Mesenchymal stem cell (in vitro differentiated cells and primary cell): ENCODE data around the gene RCOR3.
"Not testable (repeated sequence)": the region's sequence is repeated elsewhere in the genome, so short reads cannot be mapped to it uniquely, and the experiment has no call there.

Experiments
- DNase-seq: peaks from one replicate; pipeline ENCODE4 v3.0.0-alpha.2; 2013
- H2AFZ ChIP-seq: one replicate; pipeline ENCODE4 v1.6.1; 2013; ENCODE audit warnings: low read depth, mild to moderate bottlenecking, control low read depth, inconsistent platforms, low read length, moderate library complexity
- H2AK5ac ChIP-seq: 2 replicates; pipeline ENCODE4 v1.6.1; 2013; ENCODE audit warnings: low read length, moderate library complexity, mild to moderate bottlenecking, inconsistent platforms; ENCODE audit not compliant: severe bottlenecking
- H2BK120ac ChIP-seq: one replicate; pipeline ENCODE4 v1.6.1; 2013; ENCODE audit warnings: low read depth, mild to moderate bottlenecking, inconsistent platforms, low read length, moderate library complexity
- H2BK12ac ChIP-seq, 2 experiments: one replicate each; pipeline ENCODE4 v1.6.1; 2013; ENCODE audit warnings: inconsistent platforms in 2 of 2, low read length in 2 of 2, mild to moderate bottlenecking in 2 of 2, moderate library complexity in 2 of 2, control low read depth in 1 of 2
- H2BK15ac ChIP-seq: one replicate; pipeline ENCODE4 v1.6.1; 2013; ENCODE audit warnings: mild to moderate bottlenecking, low read depth, inconsistent platforms; ENCODE audit not compliant: poor library complexity, severe bottlenecking
- H2BK5ac ChIP-seq: 2 replicates; pipeline ENCODE4 v1.6.1; 2013; ENCODE audit warnings: low read depth, mild to moderate bottlenecking, low read length, control low read depth, inconsistent platforms; ENCODE audit not compliant: poor library complexity, severe bottlenecking
- H3K14ac ChIP-seq, 2 experiments: one replicate each; pipeline ENCODE4 v1.6.1; 2013; ENCODE audit warnings: inconsistent platforms in 2 of 2, low read length in 2 of 2, control low read depth in 1 of 2, mild to moderate bottlenecking in 1 of 2, moderate library complexity in 1 of 2
- H3K18ac ChIP-seq, 2 experiments: one replicate each; pipeline ENCODE4 v1.6.1; 2013; ENCODE audit warnings: inconsistent platforms in 2 of 2, low read length in 2 of 2, control low read depth in 1 of 2, low read depth in 1 of 2, mild to moderate bottlenecking in 1 of 2
- H3K23ac ChIP-seq, 2 experiments: one replicate each; pipeline ENCODE4 v1.6.1; 2013; ENCODE audit warnings: inconsistent platforms in 2 of 2, low read length in 2 of 2, mild to moderate bottlenecking in 2 of 2, moderate library complexity in 2 of 2, control low read depth in 1 of 2
- H3K27ac ChIP-seq: 2 replicates; pipeline ENCODE4 v1.5.1; 2013; ENCODE audit warnings: mild to moderate bottlenecking, moderate library complexity, low read length, control low read depth, inconsistent platforms; ENCODE audit not compliant: poor library complexity, severe bottlenecking
- H3K27me3 ChIP-seq, 2 experiments: 2 replicates each; pipeline versions ENCODE4 v1.6.1 to v1.7.0; 2013; ENCODE audit warnings: low read length in 2 of 2, mild to moderate bottlenecking in 2 of 2, moderate library complexity in 2 of 2, control low read depth in 1 of 2, inconsistent platforms in 1 of 2; ENCODE audit not compliant: control insufficient read depth in 1 of 2, insufficient read depth in 1 of 2
- H3K36me3 ChIP-seq, 2 experiments: 2 replicates each; pipeline versions ENCODE4 v1.6.1 to v1.7.0; 2013; ENCODE audit warnings: low read length in 2 of 2, control low read depth in 1 of 2, inconsistent platforms in 1 of 2, low read depth in 1 of 2, mild to moderate bottlenecking in 1 of 2; ENCODE audit not compliant: insufficient read depth in 2 of 2, control insufficient read depth in 1 of 2
- H3K4ac ChIP-seq, 2 experiments: one replicate each; pipeline ENCODE4 v1.6.1; 2013; ENCODE audit warnings: inconsistent platforms in 2 of 2, low read length in 2 of 2, mild to moderate bottlenecking in 2 of 2, moderate library complexity in 2 of 2, control low read depth in 1 of 2, low read depth in 1 of 2
- H3K4me1 ChIP-seq: 2 replicates; pipeline ENCODE4 v1.6.1; 2013; ENCODE audit warnings: low read depth, low read length, control low read depth; ENCODE audit not compliant: control insufficient read depth, insufficient read depth
- H3K4me2 ChIP-seq: 2 replicates; pipeline ENCODE4 v1.6.1; 2013; ENCODE audit warnings: low read length, mild to moderate bottlenecking, inconsistent platforms; ENCODE audit not compliant: poor library complexity, severe bottlenecking
- H3K4me3 ChIP-seq, 2 experiments: 2 replicates each; pipeline versions ENCODE4 v1.5.1 to v1.7.0; 2013; ENCODE audit warnings: low read length in 2 of 2, mild to moderate bottlenecking in 2 of 2, control low read depth in 1 of 2, low read depth in 1 of 2; ENCODE audit not compliant: insufficient read depth in 1 of 2
- H3K79me1 ChIP-seq: replicated peaks from 2 replicates; pipeline ENCODE4 v1.6.1; 2013; ENCODE audit warnings: mild to moderate bottlenecking, control low read depth, low read length, inconsistent platforms; ENCODE audit not compliant: poor library complexity, severe bottlenecking
- H3K9ac ChIP-seq: 2 replicates; pipeline ENCODE4 v1.7.0; 2013; ENCODE audit warnings: mild to moderate bottlenecking, low read length, moderate library complexity
- H3K9me3 ChIP-seq: 2 replicates; pipeline ENCODE4 v1.7.0; 2013; ENCODE audit warnings: mild to moderate bottlenecking, low read length; ENCODE audit not compliant: control insufficient read depth
- H4K8ac ChIP-seq: one replicate; pipeline ENCODE4 v1.6.1; 2013; ENCODE audit warnings: inconsistent platforms, mild to moderate bottlenecking, low read length, moderate library complexity
- H4K91ac ChIP-seq: one replicate; pipeline ENCODE4 v1.6.1; 2013; ENCODE audit warnings: mild to moderate bottlenecking, low read length, inconsistent platforms
- WGBS: methylation state at CpG from one replicate; pipeline ENCODE4 v1.1.7; 2013; ENCODE audit warnings: mixed read lengths; 5-methylcytosine and 5-hydroxymethylcytosine counted together

Gene RCOR3

DNA sequence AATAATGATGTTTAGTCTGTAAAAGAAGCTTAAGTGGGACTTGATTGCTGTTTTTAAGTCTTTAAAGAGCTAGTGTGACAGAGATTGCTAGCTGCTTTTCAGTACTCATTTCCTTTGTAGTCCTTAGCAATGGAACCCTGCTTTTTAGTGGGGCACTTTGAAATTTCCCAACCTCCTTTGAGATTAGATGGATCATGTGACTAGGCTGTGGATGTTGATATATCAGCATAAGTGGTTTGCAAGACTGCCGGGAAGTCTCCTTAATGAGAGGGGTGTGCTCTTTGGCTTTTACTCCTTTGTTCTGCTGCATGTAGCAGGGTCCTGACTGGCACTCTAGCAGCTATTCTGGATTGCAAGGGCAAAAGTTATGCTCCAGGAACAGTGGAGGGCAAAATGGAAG, 11.2 kb upstream of the RCOR3 start:
- H3K27ac ChIP-seq: no peak overlapping the region
- no peak overlapping the region for H3K4me3 ChIP-seq
- no peak overlapping the region for H2BK12ac ChIP-seq
- no peak overlapping the region for H2BK5ac ChIP-seq
- H3K9ac ChIP-seq: no peak overlapping the region
- no peaks in the 10 kb centered on the region for H3K27me3 ChIP-seq
- no peak overlapping the region for H3K4ac ChIP-seq
- H3K23ac ChIP-seq: no peak overlapping the region
- H2AK5ac ChIP-seq: no peak overlapping the region
- H3K18ac ChIP-seq: peak overlapping the region in 1 of 2 experiments; percentile 33
- H4K91ac ChIP-seq: no peak overlapping the region
- H3K9me3 ChIP-seq: no peaks in the 10 kb centered on the region
- WGBS: 5% methylated on average over 1 of the region's 1 CpG
- no peaks in the 10 kb centered on the region for H3K4me1 ChIP-seq
- no peaks in the 10 kb centered on the region for H3K36me3 ChIP-seq
- no peak overlapping the region for H3K4me2 ChIP-seq
- no peaks in the 10 kb centered on the region for H3K79me1 ChIP-seq
- no peak overlapping the region for H2BK15ac ChIP-seq
- no peak overlapping the region for H2BK120ac ChIP-seq
- H4K8ac ChIP-seq: no peak overlapping the region
- peak; percentile 24 for DNase-seq
- H3K14ac ChIP-seq: no peak overlapping the region
- H2AFZ ChIP-seq: no peak overlapping the region

- not testable (repeated sequence) for H2BK5ac ChIP-seq, H4K91ac ChIP-seq, H3K4me2 ChIP-seq, H3K27ac ChIP-seq, H3K9me3 ChIP-seq, H2AFZ ChIP-seq, H2AK5ac ChIP-seq, H3K14ac ChIP-seq, H2BK15ac ChIP-seq, H3K4me1 ChIP-seq, H2BK12ac ChIP-seq, H3K18ac ChIP-seq, DNase-seq, H2BK120ac ChIP-seq, H3K27me3 ChIP-seq, H4K8ac ChIP-seq, H3K79me1 ChIP-seq, H3K4ac ChIP-seq, H3K23ac ChIP-seq, H3K4me3 ChIP-seq, H3K9ac ChIP-seq, H3K36me3 ChIP-seq
- WGBS: 81% methylated on average over 3 of the region's 3 CpGs
These were observed 9.6 kb upstream of the RCOR3 start for GRCh38 chr1:211249611-211250010.

- Histone ChIP-seq H2BK5ac (no peak overlapping the region), H3K4me1 (peaks cover 3% of the 10 kb centered on the region), H2BK120ac (no peak overlapping the region), H4K91ac (no peak overlapping the region), H3K4me3 (peak overlapping the region; percentile 47 to 93), H2AK5ac (no peak overlapping the region), H3K79me1 (no peaks in the 10 kb centered on the region), H3K27me3 (no peaks in the 10 kb centered on the region), H3K14ac (no peak overlapping the region), H2AFZ (no peak overlapping the region), H3K18ac (peak overlapping the region; percentile 18 to 99), H3K9me3 (no peaks in the 10 kb centered on the region), H3K23ac (no peak overlapping the region), H3K27ac (peak overlapping the region; percentile 97), H4K8ac (no peak overlapping the region), H2BK12ac (no peak overlapping the region), H2BK15ac (no peak overlapping the region), H3K9ac (peak overlapping the region; percentile 99), H3K36me3 (peaks cover 0 to 6% of the 10 kb centered on the region in 2 experiments), H3K4ac (peak overlapping the region in 1 of 2 experiments; percentile 17), H3K4me2 (peak overlapping the region; percentile 70)
- WGBS: no CpG with 5 or more reads among the region's 2 CpGs
- DNase-seq: no peak
These were observed 1.3 kb upstream of the RCOR3 start for GRCh38 chr1:211257826-211258225.

DNA sequence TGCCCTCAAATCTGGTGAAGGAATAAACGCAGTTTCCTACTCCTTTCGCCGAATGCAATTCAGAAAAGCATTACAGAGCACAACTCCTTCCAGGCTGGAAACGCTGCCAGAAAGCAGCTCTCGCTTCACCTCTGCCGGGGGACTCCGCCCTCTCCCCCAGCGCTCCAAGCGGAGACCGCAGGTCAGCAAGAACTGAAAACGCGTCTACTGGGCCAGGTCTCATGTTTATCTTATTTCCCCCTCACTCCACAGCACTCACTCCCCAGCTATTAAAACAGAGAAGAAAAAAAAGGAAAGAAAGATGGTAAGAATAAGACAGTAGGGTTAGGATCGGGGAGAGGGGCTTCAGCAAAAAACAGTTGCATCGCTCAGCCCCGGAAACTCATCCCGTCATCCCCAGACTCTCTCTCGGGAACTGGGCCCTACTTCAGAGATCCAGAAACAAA, 833 bp upstream of the RCOR3 start:
- Histone ChIP-seq H3K79me1 (no peaks in the 10 kb centered on the region), H3K14ac (peak overlapping the region; percentile 2 to 88), H2AK5ac (peak overlapping the region; percentile 57), H3K23ac (peak overlapping the region in 1 of 2 experiments; percentile 89), H2BK5ac (peak overlapping the region; percentile 100), H3K4me1 (peaks cover 3% of the 10 kb centered on the region), H3K9ac (peak overlapping the region; percentile 99), H3K27me3 (no peaks in the 10 kb centered on the region), H2BK12ac (no peak overlapping the region), H3K4ac (peak overlapping the region; percentile 95 to 98), H3K9me3 (no peaks in the 10 kb centered on the region), H3K4me3 (peak overlapping the region; percentile 80 to 93), H3K18ac (peak overlapping the region; percentile 99), H4K91ac (peak overlapping the region; percentile 97), H3K27ac (peak overlapping the region; percentile 97), H2AFZ (no peak overlapping the region), H2BK15ac (peak overlapping the region; percentile 89), H4K8ac (peak overlapping the region; percentile 81), H3K4me2 (peak overlapping the region; percentile 70), H3K36me3 (peaks cover 0 to 8% of the 10 kb centered on the region in 2 experiments), H2BK120ac (peak overlapping the region; percentile 93)
- peak; percentile 80 for DNase-seq
- WGBS: under 1% methylated on average over 13 of the region's 17 CpGs
